ENCODE data around the gene DAPP1. TPM values are rescaled to one million over a fixed set of nuclear protein-coding genes. Genes with fewer than 3 reads are reported as not detected.

The DAPP1 gene
- polyA plus RNA-seq, 3 donors = 0.36 to 1.5 (median 1.2) TPM

GRCh38 chr4:99879458-99879857, 62.8 kb downstream of the DAPP1 start:
- 74 to 89% (median 85%) methylated on average over 3 of the region's 3 CpGs for WGBS, 3 donors
- no peak overlapping the region for H3K27ac ChIP-seq (ENCODE audit: low read depth, low read length)

GRCh38 chr4:99885063-99885664, 68.5 kb downstream of the DAPP1 start:
- no peak overlapping the region for H3K27ac ChIP-seq (ENCODE audit: low read depth, low read length)
- WGBS, 3 donors = 68 to 80% (median 75%) methylated on average over 2 of the region's 2 CpGs

DNA sequence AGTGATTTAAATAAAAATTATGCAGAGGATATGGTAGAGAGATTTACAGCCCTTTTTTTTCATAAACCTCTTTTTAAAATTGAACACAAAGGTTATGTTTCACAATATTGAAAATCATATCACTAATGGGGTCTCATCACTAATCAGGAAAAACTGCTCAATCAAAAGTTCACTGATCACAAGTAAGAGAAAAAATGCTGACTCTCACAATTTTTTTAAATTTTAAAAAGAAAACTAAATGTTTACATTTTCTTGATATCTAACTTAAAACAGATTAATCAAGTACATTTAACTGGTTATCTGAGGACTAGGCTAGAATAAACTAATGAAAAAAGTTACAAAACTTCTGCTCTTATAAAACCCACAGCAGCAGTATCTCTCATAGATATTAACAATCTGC, 69.1 kb downstream of the DAPP1 start:
- no peak overlapping the region for H3K27ac ChIP-seq (ENCODE audit: low read depth, low read length)

- 87 to 91% (median 88%) methylated on average over 4 of the region's 4 CpGs for WGBS, 3 donors
Observed at GRCh38 chr4:99886146-99886545, 69.5 kb downstream of the DAPP1 start.

DNA sequence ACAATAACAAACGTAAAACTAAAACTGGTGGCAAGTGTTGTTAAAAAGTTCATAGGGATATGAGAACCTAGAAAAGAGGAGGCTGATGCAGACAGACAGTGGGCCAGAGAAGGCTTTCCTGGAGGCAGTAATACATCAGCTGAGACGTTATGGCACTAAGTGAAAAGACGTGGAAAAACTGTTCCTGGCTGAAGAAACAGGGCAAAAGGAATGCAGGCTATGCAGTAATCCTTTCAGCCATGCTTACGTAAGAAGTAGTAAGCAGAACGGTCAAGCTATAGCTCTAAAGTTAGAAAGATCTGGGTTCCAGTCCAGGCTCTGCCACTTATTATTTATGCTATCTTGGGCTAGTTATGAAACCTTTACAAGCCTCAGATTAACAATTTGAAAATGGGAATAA, 71.2 kb downstream of the DAPP1 start:
- no peak overlapping the region for H3K27ac ChIP-seq (ENCODE audit: low read depth, low read length)
- 51 to 64% (median 57%) methylated on average over 5 of the region's 5 CpGs for WGBS, 3 donors

More at GRCh38 chr4:99886146-99886545, 69.5 kb downstream of the DAPP1 start:
- H3K27ac ChIP-seq (ENCODE audit: low read depth, low read length) = no peak overlapping the region

- no peak overlapping the region for H3K27ac ChIP-seq (ENCODE audit: low read depth, low read length)
- 72 to 80% (median 77%) methylated on average over 2 of the region's 2 CpGs for WGBS, 3 donors
Observed at GRCh38 chr4:99891351-99891750, 74.7 kb downstream of the DAPP1 start.

GRCh38 chr4:99893029-99893428, 76.4 kb downstream of the DAPP1 start:
- 95 to 96% (median 95%) methylated on average over 8 of the region's 8 CpGs for WGBS, 3 donors
- no peak overlapping the region for H3K27ac ChIP-seq (ENCODE audit: low read depth, low read length)

DNA sequence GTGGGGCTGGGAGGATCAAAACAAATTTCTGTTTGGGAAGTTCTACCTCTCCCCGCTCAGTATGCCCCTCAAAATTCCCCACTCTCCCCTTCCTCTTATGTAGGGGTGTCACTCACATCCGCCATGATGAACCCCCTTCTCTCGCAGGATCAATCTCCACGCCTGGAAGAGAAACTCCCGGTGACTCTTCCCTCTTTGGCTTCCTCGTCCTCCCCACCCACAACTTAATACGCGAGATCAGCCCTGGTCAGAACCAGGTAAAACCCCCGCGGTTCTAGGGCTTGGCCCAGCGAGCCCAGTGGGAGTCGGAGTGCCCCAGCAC, 77.2 kb downstream of the DAPP1 start:
- WGBS, 3 donors = 0 to 2% (median 2%) methylated on average over 12 of the region's 12 CpGs

GRCh38 chr4:99894161-99894997, 77.8 kb downstream of the DAPP1 start, which contains the start of gene LAMTOR3:
TSS of gene LAMTOR3 (minus strand) at chr4:99894427. CDS start at chr4:99893963, 464 bp downstream.
- WGBS, 3 donors = 2 to 4% (median 3%) methylated on average over 26 to 40 of the region's 40 CpGs
- no peak within 1 kb of the TSS for H3K27ac ChIP-seq (ENCODE audit: low read depth, low read length)

More for the DNA sequence above, 77.2 kb downstream of the DAPP1 start:
- H3K27ac ChIP-seq (ENCODE audit: low read depth, low read length) = no peak overlapping the region

DNA sequence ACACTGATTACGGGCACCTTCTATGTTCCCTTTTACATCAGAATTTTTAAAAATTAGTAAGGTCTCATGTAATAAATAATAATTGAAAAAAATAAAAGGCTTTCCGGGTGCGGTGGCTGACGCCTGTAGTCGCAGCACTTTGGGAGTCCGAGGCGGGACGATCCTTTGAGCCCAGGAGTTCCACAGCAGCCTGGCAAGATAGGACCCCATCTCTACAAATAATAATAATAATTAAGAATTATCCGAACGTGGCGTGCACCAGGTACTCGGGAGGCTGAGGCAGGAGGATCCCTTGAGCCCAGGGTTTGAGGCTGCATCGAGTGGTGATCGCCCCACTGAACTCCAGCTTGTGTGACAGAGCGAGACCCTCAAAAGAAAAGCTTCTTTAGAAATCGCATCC, 78.4 kb downstream of the DAPP1 start:
- WGBS, 3 donors = 91 to 94% (median 93%) methylated on average over 16 of the region's 16 CpGs
- H3K27ac ChIP-seq (ENCODE audit: low read depth, low read length) = no peak overlapping the region

DNA sequence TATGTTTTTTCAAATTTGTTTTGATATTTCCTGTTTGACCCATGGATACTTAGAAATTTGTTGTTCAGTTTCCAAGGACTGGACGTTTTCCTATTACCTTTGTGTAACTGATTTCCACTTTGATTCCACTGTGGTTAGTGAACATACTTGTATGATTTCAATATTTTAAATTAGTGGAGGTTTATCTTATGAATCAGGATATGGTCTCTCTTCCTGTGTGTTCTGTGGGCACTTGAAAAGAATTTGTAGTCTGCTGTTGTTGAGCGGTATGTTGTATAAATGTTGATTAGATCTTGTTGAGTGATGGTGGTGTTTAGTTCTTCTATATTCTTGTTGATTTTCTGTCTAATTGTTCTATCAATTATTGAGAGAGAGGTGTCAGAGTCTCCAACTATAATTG, 98.8 kb downstream of the DAPP1 start:
- H3K27ac ChIP-seq (ENCODE audit: low read depth, low read length) = no peak overlapping the region
- WGBS, 3 donors = 81 to 91% (median 90%) methylated on average over 2 of the region's 2 CpGs

- 97 to 98% (median 98%) methylated on average over 3 of the region's 3 CpGs for WGBS, 3 donors
- no peak overlapping the region for H3K27ac ChIP-seq (ENCODE audit: low read depth, low read length)
Observed at GRCh38 chr4:99917575-99917974, 100.9 kb downstream of the DAPP1 start.

DNA sequence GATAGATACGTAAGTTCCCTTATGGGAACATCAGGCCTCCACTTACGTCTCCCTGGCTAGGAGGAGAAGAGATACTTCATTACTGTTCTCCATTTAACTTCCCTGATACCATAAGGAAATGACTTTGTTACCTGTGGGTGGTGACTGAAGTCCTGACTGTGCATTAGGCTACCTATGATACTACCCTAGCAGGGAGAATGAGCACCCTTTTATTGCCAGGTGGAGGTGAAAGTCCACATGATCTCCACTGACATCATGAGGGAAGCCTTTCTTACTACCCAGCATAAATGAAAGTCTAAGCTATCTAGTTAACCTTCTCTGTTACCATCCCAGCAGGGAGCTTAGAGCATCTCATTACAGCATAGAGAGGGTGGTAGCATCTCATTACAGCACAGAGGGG, 102.0 kb downstream of the DAPP1 start:
- 97 to 100% (median 98%) methylated on average over 2 of the region's 2 CpGs for WGBS, 3 donors
- H3K27ac ChIP-seq (ENCODE audit: low read depth, low read length) = no peak overlapping the region

Other genes with a start within 250 kb of the DAPP1 start
- under 1 TPM in 2 of 3 donors, not detected in 1; 0.05 to 0.07 TPM for gene MTTP, start 242.0 kb upstream of the DAPP1 start, polyA plus RNA-seq
- under 1 TPM in 2 of 3 donors, not detected in 1; under 0.01 to 0.01 TPM for gene C4orf54, start 159.0 kb upstream of the DAPP1 start, polyA plus RNA-seq
- 10 to 100 TPM; 17.9 to 49.4 (median 25.7) TPM for gene LAMTOR3, start 77.6 kb downstream of the DAPP1 start, polyA plus RNA-seq
- gene DNAJB14, start 129.8 kb downstream of the DAPP1 start, polyA plus RNA-seq = 10 to 100 TPM in 1 of 3 donors, 1 to 10 TPM in 2; 5.3 to 22.1 (median 7.0) TPM
- 100 to 1,000 TPM in 2 of 3 donors, 10 to 100 TPM in 1; 71.6 to 154 (median 144) TPM for gene H2AZ1, start 133.4 kb downstream of the DAPP1 start, polyA plus RNA-seq